HG02759 (cell line): Measurements from ENCODE around the gene ERCC4.

ENCODE experiments used
- ATAC-seq: cut with Tn5 transposase; IDR thresholded peaks from one replicate; pipeline ENCODE4 v1.9.1; 2021; ENCODE audit warnings: mild to moderate bottlenecking, moderate library complexity; ENCODE audit not compliant: unreplicated experiment

ERCC4 gene

GRCh38 chr16:13909872-13910303 is 10.1 kb upstream of the ERCC4 start:
- ATAC-seq, result no peak

- no peak for ATAC-seq
Measured at GRCh38 chr16:13911306-13911705, 8.6 kb upstream of the ERCC4 start.

GRCh38 chr16:13911871-13912270 is 8.1 kb upstream of the ERCC4 start:
- no peak for ATAC-seq

DNA sequence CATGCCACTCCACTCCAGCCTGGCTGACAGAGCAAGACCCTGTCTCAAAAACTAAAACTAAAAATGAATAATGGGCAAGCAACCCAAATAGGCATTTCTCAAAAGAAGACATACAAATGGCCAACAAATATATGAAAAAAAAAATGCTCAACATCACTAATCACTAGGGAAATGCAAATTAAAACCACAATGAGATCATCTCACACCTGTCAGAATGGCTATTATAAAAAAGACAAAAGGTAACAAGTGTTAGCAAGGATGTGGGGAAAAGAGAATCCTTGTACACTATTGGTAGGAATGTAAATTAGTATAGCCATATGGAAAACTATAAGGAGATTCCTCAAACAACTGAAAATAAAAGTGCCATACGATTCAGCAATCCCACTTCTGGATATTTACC is 7.1 kb upstream of the ERCC4 start:
- no peak for ATAC-seq

GRCh38 chr16:13913374-13914292 is 6.3 kb upstream of the ERCC4 start:
- ATAC-seq, result no peak

DNA sequence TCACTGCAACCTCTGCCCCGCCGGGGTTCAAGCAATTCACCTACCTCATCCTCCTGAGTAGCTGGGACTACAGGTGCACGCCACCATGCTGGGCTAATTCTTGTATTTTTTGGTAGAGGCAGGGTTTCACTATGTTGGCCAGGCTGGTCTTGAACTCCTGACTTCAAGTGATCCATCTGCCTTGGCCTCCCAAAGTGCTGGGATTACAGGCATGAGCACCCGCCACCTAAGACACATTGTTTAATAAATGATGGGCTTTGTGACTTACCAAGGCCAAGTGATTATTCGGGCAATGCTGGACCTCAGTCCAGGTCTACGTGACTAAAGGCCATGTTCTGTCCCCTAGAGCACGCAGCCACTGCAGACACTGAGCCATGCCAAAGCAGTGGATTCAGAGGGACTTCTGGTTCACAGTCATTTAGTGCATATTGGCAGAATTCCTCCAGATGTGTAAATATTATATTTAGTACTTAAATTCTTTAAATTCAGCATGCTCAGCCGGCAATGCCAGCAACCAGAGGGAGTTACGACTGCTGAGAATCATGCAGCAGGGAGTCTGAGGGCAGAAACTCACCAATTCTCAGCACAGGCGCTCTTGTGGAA is 4.8 kb upstream of the ERCC4 start:
- ATAC-seq, result no peak

DNA sequence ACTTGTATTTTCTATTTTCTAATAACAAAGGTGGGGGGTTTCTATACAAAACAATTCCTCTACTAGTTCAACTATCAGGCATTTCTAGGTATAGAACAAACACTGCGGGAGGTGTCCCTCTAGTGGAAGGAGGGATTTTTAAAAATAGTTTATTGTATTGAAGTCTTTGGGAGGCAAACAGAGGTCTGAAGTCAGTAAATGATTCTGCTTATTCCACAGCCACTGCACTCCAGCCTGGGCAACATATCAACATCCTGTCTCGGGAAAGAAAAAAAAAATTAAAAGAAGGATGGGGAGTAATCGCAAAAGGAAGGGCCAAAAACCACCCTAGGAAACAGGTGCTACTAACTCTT is 648 bp upstream of the ERCC4 start:
- no peak for ATAC-seq

- no peak for ATAC-seq
Measured at GRCh38 chr16:13920510-13920818, 510 bp downstream of the ERCC4 start.

- ATAC-seq, result no peak
Measured at GRCh38 chr16:13921328-13921727, 1.4 kb downstream of the ERCC4 start.

GRCh38 chr16:13923703-13924298 is 3.8 kb downstream of the ERCC4 start:
- ATAC-seq, result no peak

DNA sequence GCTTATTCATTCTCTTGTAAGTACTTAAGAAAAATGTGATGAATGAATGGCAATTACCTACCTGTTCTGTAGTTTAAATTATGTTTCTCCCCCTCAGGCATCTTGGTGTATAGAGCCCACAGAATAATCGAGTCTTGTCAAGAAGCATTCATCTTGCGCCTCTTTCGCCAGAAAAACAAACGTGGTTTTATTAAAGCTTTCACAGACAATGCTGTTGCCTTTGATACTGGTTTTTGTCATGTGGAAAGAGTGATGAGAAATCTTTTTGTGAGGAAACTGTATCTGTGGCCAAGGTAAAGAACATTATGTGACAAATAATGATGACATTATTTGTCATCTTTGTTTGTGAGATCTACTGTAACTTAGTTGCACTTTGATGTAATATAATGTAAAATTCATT is 6.5 kb downstream of the ERCC4 start:
- no peak for ATAC-seq

GRCh38 chr16:13926891-13927290 is 6.9 kb downstream of the ERCC4 start:
- ATAC-seq, result no peak

DNA sequence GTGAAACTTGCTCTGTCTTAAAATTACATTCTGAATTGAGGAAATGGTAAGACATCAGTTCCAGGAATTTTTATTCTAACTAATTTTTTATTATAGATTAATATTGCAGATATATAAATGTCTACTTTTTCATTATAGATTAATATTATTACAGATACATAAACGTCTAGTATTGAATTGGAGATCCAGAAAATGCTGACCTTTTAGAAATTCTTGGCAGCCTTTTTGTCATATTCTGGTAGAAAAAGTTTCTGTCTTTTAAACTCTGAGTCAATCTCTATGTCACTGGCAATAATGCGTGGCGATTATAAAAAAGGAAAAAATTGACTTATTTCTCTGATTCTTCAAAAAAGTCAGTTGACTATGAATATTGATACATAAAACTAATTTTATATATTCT is 8.7 kb downstream of the ERCC4 start:
- no peak for ATAC-seq

GRCh38 chr16:13931845-13932244 is 11.9 kb downstream of the ERCC4 start:
- ATAC-seq, result no peak

DNA sequence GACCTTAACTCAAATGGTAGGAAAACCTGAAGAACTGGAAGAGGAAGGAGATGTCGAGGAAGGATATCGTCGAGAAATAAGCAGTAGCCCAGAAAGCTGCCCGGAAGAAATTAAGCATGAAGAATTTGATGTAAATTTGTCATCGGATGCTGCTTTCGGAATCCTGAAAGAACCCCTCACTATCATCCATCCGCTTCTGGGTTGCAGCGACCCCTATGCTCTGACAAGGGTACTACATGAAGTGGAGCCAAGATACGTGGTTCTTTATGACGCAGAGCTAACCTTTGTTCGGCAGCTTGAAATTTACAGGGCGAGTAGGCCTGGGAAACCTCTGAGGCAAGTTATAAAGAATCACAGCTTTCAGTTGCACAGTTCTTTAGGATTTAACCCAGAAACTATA is 15.5 kb downstream of the ERCC4 start:
- ATAC-seq, result no peak

GRCh38 chr16:13936155-13936554 is 16.2 kb downstream of the ERCC4 start:
- no peak for ATAC-seq

DNA sequence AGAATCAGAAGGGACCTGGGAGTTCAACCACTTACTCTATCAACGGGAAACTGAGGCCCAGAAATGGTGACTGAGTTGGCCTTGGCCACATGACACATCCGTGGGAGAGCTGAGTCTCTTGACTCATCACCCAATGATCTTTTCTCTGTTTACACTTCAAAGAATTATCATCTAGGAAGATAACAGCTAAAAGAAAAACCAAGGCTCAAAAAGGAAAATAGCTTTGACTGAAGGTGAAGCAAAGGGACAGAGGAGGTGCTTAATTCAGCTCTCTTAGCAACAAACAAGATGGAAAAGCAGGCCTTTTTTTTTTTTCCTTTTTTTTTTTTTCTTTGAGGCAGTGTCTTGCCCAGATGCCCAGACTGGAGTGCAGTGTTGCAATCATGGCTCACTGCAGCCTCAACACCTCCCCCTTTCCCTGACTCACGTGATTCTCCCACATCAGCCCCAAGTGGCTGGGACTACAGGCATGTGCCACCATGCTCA is 16.7 kb downstream of the ERCC4 start:
- ATAC-seq, result no peak

GRCh38 chr16:13937411-13937810 is 17.5 kb downstream of the ERCC4 start:
- ATAC-seq, result no peak

DNA sequence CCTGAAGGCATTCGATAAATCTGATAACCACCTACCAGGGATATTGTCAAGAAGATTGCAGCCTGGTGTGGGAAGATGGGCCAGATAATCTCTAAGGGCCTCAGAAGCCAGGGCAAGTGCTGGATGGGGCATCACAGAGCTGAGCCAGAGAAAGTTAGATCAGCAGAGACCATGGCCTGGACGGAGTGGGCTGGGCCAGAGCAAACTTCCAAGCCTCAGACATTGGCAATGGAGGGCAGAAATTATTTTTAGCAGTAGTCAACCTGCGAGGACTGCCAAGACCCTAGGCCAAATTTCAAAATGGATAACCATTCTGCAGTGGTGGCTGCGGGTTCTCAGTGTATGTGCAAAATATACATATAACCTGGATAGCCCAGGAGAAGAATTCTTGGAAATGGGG is 18.5 kb downstream of the ERCC4 start:
- ATAC-seq, result no peak

GRCh38 chr16:13939821-13940220 is 19.9 kb downstream of the ERCC4 start:
- ATAC-seq, result no peak

DNA sequence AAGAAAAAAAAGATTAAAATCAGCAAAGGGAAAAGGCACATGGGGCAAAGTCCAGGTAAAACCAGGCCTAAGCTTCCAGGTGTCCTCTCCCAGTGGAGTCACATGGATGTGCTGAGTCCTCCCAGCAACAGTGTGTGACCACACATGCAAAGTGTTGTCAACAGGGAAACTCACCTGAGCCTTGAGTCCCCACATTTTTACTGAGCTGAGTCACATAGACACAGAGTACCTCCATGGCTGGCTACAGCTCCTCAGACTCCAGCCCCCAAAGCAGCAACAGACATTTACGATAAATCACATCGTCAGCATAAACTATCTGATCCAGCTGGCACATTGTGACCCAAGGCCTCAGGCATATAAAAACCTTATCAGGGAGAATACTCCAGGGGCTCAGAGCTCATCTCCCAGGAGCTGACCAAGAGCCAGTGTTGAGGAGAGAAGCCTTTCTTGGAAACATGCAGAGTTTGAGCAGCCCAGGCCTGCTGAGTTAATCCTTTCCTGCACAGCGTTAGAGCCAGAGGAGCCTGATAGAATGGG is 20.5 kb downstream of the ERCC4 start:
- no peak for ATAC-seq

DNA sequence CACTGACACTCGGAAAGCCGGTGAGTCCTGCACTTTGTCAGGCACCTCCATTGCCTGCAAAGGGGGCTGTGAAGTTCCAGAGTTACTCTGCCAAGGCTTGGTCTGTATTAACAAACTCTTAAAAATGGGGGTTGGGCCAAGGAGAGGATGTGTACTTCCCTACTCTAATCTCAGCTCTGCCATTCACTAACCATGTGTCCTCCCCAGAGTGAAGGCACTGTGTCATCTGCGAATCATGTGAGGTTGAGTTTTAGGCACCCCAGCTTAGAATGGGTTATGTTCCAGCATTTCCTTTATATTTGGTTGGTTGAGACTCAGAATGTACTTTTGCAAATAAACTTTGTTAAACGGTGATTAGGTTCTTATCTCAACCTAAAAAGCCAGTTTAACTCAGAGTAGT is 24.9 kb downstream of the ERCC4 start:
- ATAC-seq, result no peak
